ENCODE measurements around the gene SPDYE17. TPM values are rescaled to one million over a fixed set of nuclear protein-coding genes. Genes with fewer than 3 reads are reported as not detected.
"Not testable (repeated sequence)": the region's sequence is repeated elsewhere in the genome, so short reads cannot be mapped to it uniquely, and the experiment has no call there.

Gene SPDYE17
- total RNA-seq, 1 donor from 2014 or later: not detected

DNA sequence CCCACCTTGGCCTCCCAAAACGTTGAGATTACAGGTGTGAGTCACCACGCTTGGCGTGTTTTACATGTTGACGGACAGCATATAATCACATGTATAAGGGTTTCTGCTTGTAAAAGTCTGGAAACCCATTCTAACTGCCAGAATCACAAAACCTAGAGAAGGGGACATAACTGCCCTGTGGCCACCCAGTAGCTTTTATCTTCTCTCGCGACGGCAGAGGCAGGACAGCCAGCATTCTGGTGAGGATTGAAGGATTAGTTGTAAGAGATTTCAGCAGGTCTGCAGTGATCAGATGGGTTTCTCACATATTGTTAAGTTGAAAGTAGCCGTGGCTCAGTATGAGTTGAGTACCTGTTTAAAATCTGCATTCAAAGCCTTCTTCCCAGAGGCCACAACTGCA is 59.8 kb downstream of the SPDYE17 start:
- not testable (repeated sequence) for DNase-seq (ENCODE audit: low spot score)

Other genes starting within 250 kb of the SPDYE17 start
- 1.7 TPM for gene SPDYE18, start 30.2 kb upstream of the SPDYE17 start, total RNA-seq
- 11.7 TPM for gene CCDC146, start 90.3 kb upstream of the SPDYE17 start, total RNA-seq
- gene FGL2, start 167.5 kb upstream of the SPDYE17 start, total RNA-seq: 10.9 TPM